Measurements from ENCODE around the gene LDLRAP1. TPM values are rescaled to one million over a fixed set of nuclear protein-coding genes. Genes with fewer than 3 reads are reported as not detected.

Gene LDLRAP1
- total and polyA plus RNA-seq, 11 donors, result 9.0 to 17.4 (median 13.3) TPM

- peak overlapping the region in 1 of 12 donors; percentile 41 for H3K4me3 ChIP-seq
- TF ChIP-seq POLR2A (IDR thresholded peaks at IDR 0.05) (no peak), CTCF (IDR thresholded peaks at IDR 0.05) (no peak)
- H3K36me3 ChIP-seq, result peaks cover 0 to 52% (median 38%) of the 10 kb centered on the region in 9 donors
- peaks cover 4 to 68% (median 46%) of the 10 kb centered on the region in 12 donors for H3K4me1 ChIP-seq
- H3K9me3 ChIP-seq, result no peaks in the 10 kb centered on the region
- WGBS, 4 donors, result 87 to 95% (median 92%) methylated on average over 11 to 20 of the region's 20 CpGs
- peak overlapping the region in 1 of 12 donors; percentile 77 for H3K27ac ChIP-seq
- intact Hi-C loops (cut with DNase I), result no loop called here
- DNase-seq (peak in 1 of 5 donors; percentile 27), ATAC-seq (no peak)
- no peaks in the 10 kb centered on the region for H3K27me3 ChIP-seq
These were observed 20.2 kb downstream of the LDLRAP1 start for GRCh38 chr1:25563330-25564215.

GRCh38 chr1:25564777-25565574 is 21.6 kb downstream of the LDLRAP1 start:
- 77 to 87% (median 82%) methylated on average over 13 to 14 of the region's 14 CpGs for WGBS, 4 donors
- ATAC-seq, result no peak
- Histone ChIP-seq H3K9me3 (no peaks in the 10 kb centered on the region), H3K27me3 (no peaks in the 10 kb centered on the region), H3K27ac (peak overlapping the region in 3 of 12 donors; percentile 5 to 82 (median 21)), H3K4me1 (peaks cover 4 to 66% (median 44%) of the 10 kb centered on the region in 12 donors), H3K36me3 (peaks cover 0 to 43% (median 33%) of the 10 kb centered on the region in 9 donors), H3K4me3 (no peak overlapping the region)
- TF ChIP-seq CTCF (IDR thresholded peaks at IDR 0.05), result no peak
- no peak for TF ChIP-seq POLR2A (IDR thresholded peaks at IDR 0.05)
- no peak for DNase-seq
- intact Hi-C loops (cut with DNase I), result no loop called here

- ATAC-seq, result no peak
- Histone ChIP-seq H3K4me1 (peaks cover 4 to 61% (median 43%) of the 10 kb centered on the region in 12 donors), H3K27me3 (no peaks in the 10 kb centered on the region), H3K4me3 (no peak overlapping the region), H3K27ac (peak overlapping the region in 4 of 12 donors; percentile 5 to 82 (median 20)), H3K36me3 (peaks cover 0 to 41% (median 32%) of the 10 kb centered on the region in 9 donors), H3K9me3 (no peaks in the 10 kb centered on the region)
- DNase-seq, result no peak
- intact Hi-C loops (cut with DNase I), result no loop called here
- 89 to 94% (median 93%) methylated on average over 7 to 8 of the region's 8 CpGs for WGBS, 4 donors
- TF ChIP-seq POLR2A (IDR thresholded peaks at IDR 0.05), result no peak
- TF ChIP-seq CTCF (IDR thresholded peaks at IDR 0.05), result no peak
These were observed 22.2 kb downstream of the LDLRAP1 start for GRCh38 chr1:25565626-25566025.

Measured in heart left ventricle (tissue), 16 donors.